H1 (cell line): ENCODE data around the gene TUBGCP5. TPM values are rescaled to one million over a fixed set of nuclear protein-coding genes. Genes with fewer than 3 reads are reported as not detected.

ENCODE experiments used
- CHD7 ChIP-seq: fragments of 300-600 bp; sonication (generic); IDR thresholded peaks from 2 replicates; pipeline ENCODE4 v1.7.1; 2012; ENCODE audit warnings: low read length, moderate library complexity, mild to moderate bottlenecking, inconsistent platforms; ENCODE audit not compliant: insufficient replicate concordance
- GABPA ChIP-seq: IDR thresholded peaks from 2 replicates; pipeline ENCODE4 v1.6.1; 2011; ENCODE audit warnings: mild to moderate bottlenecking, low read length, moderate library complexity, borderline replicate concordance; ENCODE audit not compliant: insufficient read depth
- KDM4A ChIP-seq: IDR thresholded peaks from one replicate; pipeline ENCODE4 v1.7.1; 2012; ENCODE audit warnings: low read depth, mild to moderate bottlenecking, moderate library complexity, low read length, inconsistent platforms; ENCODE audit not compliant: severe bottlenecking
- NRF1 ChIP-seq: IDR thresholded peaks from 2 replicates; pipeline ENCODE4 v1.6.1; 2011; ENCODE audit warnings: mild to moderate bottlenecking, low read depth, low read length, improper control_type of control experiment
- polyA plus RNA-seq, 7 experiments: library from polyadenylated mRNA; depleted of rRNA in 3 of 7; stranded (reverse) in 5 of 7; unstranded in 2 of 7; fragments of >200 nt in 5 of 7; fragments of 200-250 nt in 2 of 7; gene quantifications; 1 replicate in 5 of 7; 2 replicates in 1 of 7; 4 replicates in 1 of 7; pipeline versions ENCODE4 v1.2.1 to v1.2.3, GENCODE V29; 2011 to 2013; ENCODE audit warnings: missing spikeins in 2 of 7, mixed read lengths in 2 of 7
- total RNA-seq: library from RNA; stranded (reverse); fragmentation: NEBNext Ultra II Directional; extraction: Animal tissue kit (Norgen Biotek cat#: 25700); gene quantifications from 2 replicates; pipeline ENCODE4 v1.2.1, GENCODE V29; 2021

Gene TUBGCP5
- total and polyA plus RNA-seq, 2 of the 8 experiments (the other 6 are each of a cell fraction or from before 2014, with no cell fraction given) = 6.3 to 12.5 TPM

- TF ChIP-seq KDM4A = no peak
- no peak for TF ChIP-seq GABPA
- TF ChIP-seq NRF1 = no peak
- TF ChIP-seq CHD7 = no peak
Observed at GRCh38 chr15:22995795-22996194, 43.6 kb downstream of the TUBGCP5 start (continued).
